ENCODE data around the gene ZNF793. TPM values are rescaled to one million over a fixed set of nuclear protein-coding genes. Genes with fewer than 3 reads are reported as not detected.

ZNF793 gene
- total RNA-seq, 3 donors from 2014 or later (not counting 1 experiment from before 2014, with no cell fraction given): 3.1 to 9.6 (median 4.3) TPM

DNA sequence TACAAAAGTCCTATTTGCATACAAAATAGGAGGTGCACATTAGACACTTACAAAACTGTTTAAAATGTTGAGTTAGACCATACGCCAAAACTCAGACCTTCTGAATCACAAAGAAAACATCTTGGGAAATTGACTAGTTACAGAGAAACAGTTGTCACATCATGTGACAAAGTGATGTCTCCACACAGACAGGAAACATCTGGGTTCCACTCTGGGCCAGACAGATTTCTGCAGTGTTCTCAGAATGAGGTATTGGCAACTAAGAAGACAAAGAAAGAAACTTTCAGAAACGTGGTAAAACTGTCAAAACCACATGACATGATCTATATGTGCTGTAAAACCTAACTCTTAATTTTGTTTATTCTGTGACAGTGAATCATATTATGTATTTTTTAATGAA is 6.7 kb downstream of the ZNF793 start:
- H3K27me3 ChIP-seq (ENCODE audit: control insufficient read depth, insufficient read depth, low read length): no peaks in the 10 kb centered on the region
- intact Hi-C loops (cut with micrococcal nuclease): no loop called here
- H3K4me3 ChIP-seq (ENCODE audit: low read length): no peak overlapping the region
- H3K36me3 ChIP-seq (ENCODE audit: control insufficient read depth, insufficient read depth, low read length): peaks cover 4% of the 10 kb centered on the region
- Mint-ChIP-seq H3K4me3 (peak overlapping the region; percentile 14), H3K4me1 (peaks cover 10% of the 10 kb centered on the region in 2 donors), H3K27ac (peak overlapping the region; percentile 71 to 89), H3K27me3 (ENCODE audit: low read depth in 2 of 2) (no peaks in the 10 kb centered on the region), H3K9me3 (peaks cover 0 to 5% of the 10 kb centered on the region in 2 donors), H3K36me3 (peaks cover 13% of the 10 kb centered on the region)
- no peak for DNase-seq
- no peaks in the 10 kb centered on the region for H3K4me1 ChIP-seq (ENCODE audit: control insufficient read depth, insufficient read depth, low read length)
- peaks cover 21% of the 10 kb centered on the region for H3K9me3 ChIP-seq (ENCODE audit: control insufficient read depth, insufficient read depth, low read length)
- TF ChIP-seq, protein P1, sequence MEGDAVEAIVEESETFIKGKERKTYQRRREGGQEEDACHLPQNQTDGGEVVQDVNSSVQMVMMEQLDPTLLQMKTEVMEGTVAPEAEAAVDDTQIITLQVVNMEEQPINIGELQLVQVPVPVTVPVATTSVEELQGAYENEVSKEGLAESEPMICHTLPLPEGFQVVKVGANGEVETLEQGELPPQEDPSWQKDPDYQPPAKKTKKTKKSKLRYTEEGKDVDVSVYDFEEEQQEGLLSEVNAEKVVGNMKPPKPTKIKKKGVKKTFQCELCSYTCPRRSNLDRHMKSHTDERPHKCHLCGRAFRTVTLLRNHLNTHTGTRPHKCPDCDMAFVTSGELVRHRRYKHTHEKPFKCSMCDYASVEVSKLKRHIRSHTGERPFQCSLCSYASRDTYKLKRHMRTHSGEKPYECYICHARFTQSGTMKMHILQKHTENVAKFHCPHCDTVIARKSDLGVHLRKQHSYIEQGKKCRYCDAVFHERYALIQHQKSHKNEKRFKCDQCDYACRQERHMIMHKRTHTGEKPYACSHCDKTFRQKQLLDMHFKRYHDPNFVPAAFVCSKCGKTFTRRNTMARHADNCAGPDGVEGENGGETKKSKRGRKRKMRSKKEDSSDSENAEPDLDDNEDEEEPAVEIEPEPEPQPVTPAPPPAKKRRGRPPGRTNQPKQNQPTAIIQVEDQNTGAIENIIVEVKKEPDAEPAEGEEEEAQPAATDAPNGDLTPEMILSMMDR (IDR thresholded peaks at IDR 0.05): no peak
- H3K27ac ChIP-seq (ENCODE audit: low read length): peak overlapping the region; percentile 43
- 22% methylated on average over 2 of the region's 2 CpGs for WGBS (ENCODE audit: insufficient coverage)
- peak; percentile 39 to 94 (median 91) for ATAC-seq

DNA sequence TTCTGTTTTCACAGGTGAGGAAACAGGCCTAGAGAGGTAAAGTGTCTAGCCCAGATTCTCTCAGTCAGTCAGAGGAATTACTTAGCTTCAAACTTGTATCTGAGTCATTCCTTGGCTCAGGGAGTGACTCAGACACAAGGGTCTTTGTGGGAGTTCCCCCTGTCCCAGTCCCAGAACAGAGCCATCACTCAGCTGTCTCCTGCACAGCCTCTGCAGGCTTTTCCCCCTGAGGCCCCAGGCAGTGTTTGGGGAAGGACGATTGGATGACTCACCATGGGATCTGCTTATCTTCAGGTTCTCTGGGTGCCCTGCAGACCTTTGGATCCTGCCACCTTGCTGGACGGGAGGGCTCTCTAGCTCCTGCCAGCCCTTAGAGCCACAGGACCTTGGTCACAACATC is 13.2 kb downstream of the ZNF793 start:
- DNase-seq: no peak
- no peak overlapping the region for H3K4me3 Mint-ChIP-seq
- Histone ChIP-seq H3K36me3 (ENCODE audit: control insufficient read depth, insufficient read depth, low read length) (peaks cover 3% of the 10 kb centered on the region), H3K9me3 (ENCODE audit: control insufficient read depth, insufficient read depth, low read length) (peaks cover 28% of the 10 kb centered on the region), H3K4me1 (ENCODE audit: control insufficient read depth, insufficient read depth, low read length) (no peaks in the 10 kb centered on the region), H3K27ac (ENCODE audit: low read length) (no peak overlapping the region), H3K4me3 (ENCODE audit: low read length) (no peak overlapping the region), H3K27me3 (ENCODE audit: control insufficient read depth, insufficient read depth, low read length) (no peaks in the 10 kb centered on the region)
- WGBS (ENCODE audit: insufficient coverage): 80% methylated on average over 2 of the region's 2 CpGs
- peaks cover 3 to 6% of the 10 kb centered on the region in 2 donors for H3K9me3 Mint-ChIP-seq
- ATAC-seq: peak in 1 of 3 donors; percentile 31
- intact Hi-C loops (cut with micrococcal nuclease): no loop called here
- TF ChIP-seq, protein P1 (IDR thresholded peaks at IDR 0.05): no peak
- peaks cover 29% of the 10 kb centered on the region for H3K36me3 Mint-ChIP-seq
- H3K27me3 Mint-ChIP-seq (ENCODE audit: low read depth in 2 of 2): no peaks in the 10 kb centered on the region
- H3K4me1 Mint-ChIP-seq: no peaks in the 10 kb centered on the region
- peak overlapping the region in 1 of 2 donors; percentile 67 for H3K27ac Mint-ChIP-seq

DNA sequence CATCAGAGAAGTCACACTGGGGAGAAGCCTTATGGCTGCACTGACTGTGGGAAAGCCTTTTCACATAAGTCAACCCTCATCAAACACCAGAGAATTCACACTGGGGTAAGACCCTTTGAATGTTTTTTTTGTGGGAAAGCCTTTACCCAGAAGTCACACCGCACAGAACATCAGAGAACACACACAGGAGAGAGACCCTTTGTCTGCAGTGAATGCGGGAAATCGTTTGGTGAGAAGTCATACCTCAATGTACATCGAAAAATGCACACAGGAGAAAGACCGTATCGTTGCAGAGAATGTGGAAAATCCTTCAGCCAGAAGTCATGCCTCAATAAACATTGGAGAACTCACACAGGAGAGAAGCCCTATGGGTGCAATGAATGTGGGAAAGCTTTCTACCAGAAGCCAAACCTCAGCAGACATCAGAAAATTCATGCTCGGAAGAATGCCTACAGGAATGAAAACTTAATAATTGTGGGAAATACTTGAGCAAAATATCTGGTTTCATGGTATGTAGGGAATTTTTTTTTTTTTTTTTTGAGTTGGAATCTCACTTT is 30.7 kb downstream of the ZNF793 start:
- no peak for ATAC-seq
- H3K36me3 ChIP-seq (ENCODE audit: control insufficient read depth, insufficient read depth, low read length): peaks cover 35% of the 10 kb centered on the region
- no peak overlapping the region for H3K4me3 Mint-ChIP-seq
- H3K27me3 Mint-ChIP-seq (ENCODE audit: low read depth in 2 of 2): no peaks in the 10 kb centered on the region
- TF ChIP-seq, protein P1 (IDR thresholded peaks at IDR 0.05): no peak
- H3K4me1 Mint-ChIP-seq: no peaks in the 10 kb centered on the region
- no peak for DNase-seq
- H3K27ac Mint-ChIP-seq: no peak overlapping the region
- peaks cover 60% of the 10 kb centered on the region for H3K9me3 ChIP-seq (ENCODE audit: control insufficient read depth, insufficient read depth, low read length)
- no peaks in the 10 kb centered on the region for H3K4me1 ChIP-seq (ENCODE audit: control insufficient read depth, insufficient read depth, low read length)
- intact Hi-C loops (cut with micrococcal nuclease): no loop called here
- H3K27ac ChIP-seq (ENCODE audit: low read length): no peak overlapping the region
- WGBS (ENCODE audit: insufficient coverage): 98% methylated on average over 6 of the region's 7 CpGs
- peaks cover 57% of the 10 kb centered on the region for H3K36me3 Mint-ChIP-seq
- peaks cover 12 to 30% of the 10 kb centered on the region in 2 donors for H3K9me3 Mint-ChIP-seq
- no peak overlapping the region for H3K4me3 ChIP-seq (ENCODE audit: low read length)
- H3K27me3 ChIP-seq (ENCODE audit: control insufficient read depth, insufficient read depth, low read length): no peaks in the 10 kb centered on the region

Data from natural killer cell (primary cell).